CD4-positive, CD25-positive, alpha-beta regulatory T cell (primary cell): ENCODE measurements around the gene DDX43. TPM values are rescaled to one million over a fixed set of nuclear protein-coding genes. Genes with fewer than 3 reads are reported as not detected.
"Not testable (repeated sequence)": the region's sequence is repeated elsewhere in the genome, so short reads cannot be mapped to it uniquely, and the experiment has no call there.

Experiments used
- ATAC-seq, 2 donors: fragments of 150-1000 bp; cut with Tn5 transposase; one replicate each; pipeline ENCODE4 v1.10.0; 2021; ENCODE audit warnings: low read depth in 2 of 2, moderate number of reproducible peaks in 2 of 2, moderate library complexity in 1 of 2
- DNase-seq, 3 donors: peaks; one replicate each; pipeline versions ENCODE4 v3.0.0 to v3.0.0-alpha.2; 2012 to 2022; ENCODE audit warnings: mixed read lengths in 1 of 3
- H3K27ac ChIP-seq: one replicate; pipeline ENCODE4 v1.7.0; 2013; ENCODE audit warnings: mild to moderate bottlenecking, low read length; ENCODE audit not compliant: insufficient read depth, poor library complexity, severe bottlenecking
- H3K27me3 ChIP-seq: one replicate; pipeline ENCODE4 v1.7.0; 2013; ENCODE audit warnings: low read length; ENCODE audit not compliant: control insufficient read depth, insufficient read depth
- H3K36me3 ChIP-seq: one replicate; pipeline ENCODE4 v1.7.0; 2013; ENCODE audit warnings: mild to moderate bottlenecking, low read length, moderate library complexity; ENCODE audit not compliant: control insufficient read depth, insufficient read depth
- H3K4me1 ChIP-seq: 2 replicates; pipeline ENCODE4 v1.7.0; 2013; ENCODE audit warnings: mild to moderate bottlenecking, low read length; ENCODE audit not compliant: insufficient read depth, control insufficient read depth, poor library complexity, severe bottlenecking
- H3K4me3 ChIP-seq: one replicate; pipeline ENCODE4 v1.7.0; 2013; ENCODE audit warnings: low read depth, mild to moderate bottlenecking, low read length, moderate library complexity
- H3K9me3 ChIP-seq, 2 experiments: 1 replicate in 1 of 2; 2 replicates in 1 of 2; pipeline ENCODE4 v1.7.0; 2013; ENCODE audit warnings: low read length in 2 of 2, mild to moderate bottlenecking in 1 of 2, moderate library complexity in 1 of 2; ENCODE audit not compliant: control insufficient read depth in 2 of 2
- H3K27ac Mint-ChIP-seq, 3 donors: one replicate each; pipeline ENCODE4 v1.8.0; 2020 to 2022; ENCODE audit warnings: mild to moderate bottlenecking in 3 of 3, mixed read lengths in 3 of 3, moderate library complexity in 2 of 3
- H3K27me3 Mint-ChIP-seq: one replicate; pipeline ENCODE4 v1.8.0; 2022; ENCODE audit warnings: mild to moderate bottlenecking, mixed read lengths
- H3K36me3 Mint-ChIP-seq: one replicate; pipeline ENCODE4 v1.8.0; 2020; ENCODE audit warnings: mixed read lengths
- H3K4me1 Mint-ChIP-seq, 4 donors: one replicate each; pipeline ENCODE4 v1.8.0; 2020 to 2022; ENCODE audit warnings: mixed read lengths in 4 of 4, mild to moderate bottlenecking in 1 of 4
- H3K4me3 Mint-ChIP-seq, 4 donors: one replicate each; pipeline ENCODE4 v1.8.0; 2020 to 2022; ENCODE audit warnings: mild to moderate bottlenecking in 4 of 4, mixed read lengths in 4 of 4, moderate library complexity in 3 of 4
- H3K9me3 Mint-ChIP-seq, 7 donors: one replicate each; pipeline ENCODE4 v1.8.0; 2020 to 2022; ENCODE audit warnings: mixed read lengths in 7 of 7, mild to moderate bottlenecking in 3 of 7, moderate library complexity in 2 of 7
- polyA plus RNA-seq, 4 donors: library from polyadenylated mRNA; unstranded; fragments of 300-500 nt; fragmentation: Illumina TruSeq; gene quantifications; one replicate each; pipeline ENCODE4 v1.2.3, GENCODE V29; 2021
- total RNA-seq: library from RNA; stranded (reverse); gene quantifications from one replicate; pipeline ENCODE4 v1.2.3, GENCODE V29; 2022

The DDX43 gene
- total and polyA plus RNA-seq, 5 donors from 2014 or later = 0.59 to 3.6 (median 1.4) TPM

DNA sequence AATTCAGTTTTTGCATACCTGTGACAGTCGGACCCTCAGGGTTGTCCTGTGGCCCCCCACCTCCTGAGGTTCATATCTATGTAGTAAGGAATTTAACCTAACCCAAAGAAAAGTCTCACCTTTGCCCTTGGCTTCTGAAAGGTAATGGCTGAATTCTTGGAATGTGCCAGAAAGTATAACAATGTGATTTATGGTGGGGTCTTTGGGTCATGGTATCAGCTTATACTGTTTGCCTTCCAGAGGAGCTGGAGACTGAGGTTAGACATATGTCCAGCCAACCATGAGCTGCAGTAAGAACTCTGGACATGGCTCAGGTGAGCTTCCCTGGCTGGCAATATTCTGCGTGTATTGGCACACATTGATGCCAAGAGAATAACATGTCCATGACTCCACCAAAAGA is 26.9 kb downstream of the DDX43 start:
- H3K36me3 ChIP-seq = peaks cover 14% of the 10 kb centered on the region
- DNase-seq (no peak), ATAC-seq (no peak)
- H3K4me1 ChIP-seq = peaks cover 24% of the 10 kb centered on the region
- no peaks in the 10 kb centered on the region for H3K27me3 ChIP-seq
- peak overlapping the region; percentile 86 for H3K27ac ChIP-seq
- Mint-ChIP-seq H3K27me3 (no peaks in the 10 kb centered on the region), H3K4me3 (peak overlapping the region in 2 of 4 donors; percentile 46 to 70), H3K9me3 (no peaks in the 10 kb centered on the region), H3K36me3 (peaks cover 19% of the 10 kb centered on the region), H3K27ac (peak overlapping the region; percentile 90 to 98 (median 92)), H3K4me1 (peaks cover 0 to 32% (median 20%) of the 10 kb centered on the region in 4 donors)
- H3K9me3 ChIP-seq = no peaks in the 10 kb centered on the region
- peak overlapping the region; percentile 71 for H3K4me3 ChIP-seq

DNA sequence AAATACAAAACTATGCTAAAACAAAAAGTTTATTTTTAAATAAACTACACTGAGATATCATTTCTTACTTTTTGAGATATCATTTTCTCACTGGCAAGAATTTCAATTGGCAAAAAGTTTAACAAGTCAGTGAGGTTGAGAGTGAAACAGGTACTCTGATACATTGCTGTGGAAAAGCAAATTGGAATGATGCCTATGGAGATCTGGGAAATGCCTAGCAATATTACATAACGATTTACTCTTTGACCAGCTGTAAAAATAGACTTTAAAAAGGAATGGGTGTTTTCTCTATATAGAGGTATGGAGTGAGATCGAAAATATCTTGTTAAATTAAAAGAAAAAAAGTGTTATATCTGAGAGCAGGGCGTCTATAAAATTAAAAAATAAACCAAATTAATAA is 40.6 kb downstream of the DDX43 start:
- no peak for DNase-seq
- Histone ChIP-seq H3K36me3 (peaks cover 50% of the 10 kb centered on the region), H3K27me3 (no peaks in the 10 kb centered on the region), H3K9me3 (no peaks in the 10 kb centered on the region), H3K27ac (no peak overlapping the region), H3K4me1 (no peaks in the 10 kb centered on the region), H3K4me3 (no peak overlapping the region)
- Mint-ChIP-seq H3K4me1 (peaks cover 6 to 21% (median 15%) of the 10 kb centered on the region in 4 donors), H3K27ac (no peak overlapping the region), H3K4me3 (no peak overlapping the region), H3K27me3 (no peaks in the 10 kb centered on the region), H3K9me3 (no peaks in the 10 kb centered on the region), H3K36me3 (peaks cover 30% of the 10 kb centered on the region)
- ATAC-seq = no peak

DNA sequence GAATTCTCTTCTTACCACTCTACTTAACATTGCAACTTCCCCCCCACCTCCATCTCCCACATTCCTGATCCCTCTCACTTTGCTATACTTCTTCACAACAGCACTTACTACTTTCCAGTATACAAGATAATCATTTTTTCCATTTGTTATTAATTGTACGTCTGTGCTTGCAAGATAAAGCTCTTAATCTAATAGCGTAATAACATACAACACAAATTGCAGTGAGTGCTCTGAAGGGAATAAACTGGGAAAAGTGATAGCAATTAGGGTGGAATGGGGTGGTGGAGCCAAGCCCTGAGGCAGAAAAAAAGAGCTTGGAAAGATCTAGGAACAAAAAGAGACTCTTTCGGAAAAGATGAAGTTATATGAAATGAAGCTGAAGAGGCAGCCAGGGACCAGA is 48.9 kb downstream of the DDX43 start:
- no peak for DNase-seq
- no peak overlapping the region for H3K27ac ChIP-seq
- H3K36me3 ChIP-seq = peaks cover 43% of the 10 kb centered on the region
- ATAC-seq = no peak
- H3K36me3 Mint-ChIP-seq = peaks cover 45% of the 10 kb centered on the region
- no peaks in the 10 kb centered on the region for H3K27me3 ChIP-seq
- H3K4me3 Mint-ChIP-seq = peak overlapping the region in 1 of 4 donors; percentile 34
- H3K27ac Mint-ChIP-seq = peak overlapping the region in 2 of 3 donors; percentile 64 to 76
- H3K4me1 ChIP-seq = peaks cover 18% of the 10 kb centered on the region
- H3K4me1 Mint-ChIP-seq = peaks cover 25 to 54% (median 42%) of the 10 kb centered on the region in 4 donors
- no peaks in the 10 kb centered on the region for H3K9me3 ChIP-seq
- H3K9me3 Mint-ChIP-seq = peaks cover 0 to 1% (median 0%) of the 10 kb centered on the region in 7 donors
- no peak overlapping the region for H3K4me3 ChIP-seq
- H3K27me3 Mint-ChIP-seq = no peaks in the 10 kb centered on the region

DNA sequence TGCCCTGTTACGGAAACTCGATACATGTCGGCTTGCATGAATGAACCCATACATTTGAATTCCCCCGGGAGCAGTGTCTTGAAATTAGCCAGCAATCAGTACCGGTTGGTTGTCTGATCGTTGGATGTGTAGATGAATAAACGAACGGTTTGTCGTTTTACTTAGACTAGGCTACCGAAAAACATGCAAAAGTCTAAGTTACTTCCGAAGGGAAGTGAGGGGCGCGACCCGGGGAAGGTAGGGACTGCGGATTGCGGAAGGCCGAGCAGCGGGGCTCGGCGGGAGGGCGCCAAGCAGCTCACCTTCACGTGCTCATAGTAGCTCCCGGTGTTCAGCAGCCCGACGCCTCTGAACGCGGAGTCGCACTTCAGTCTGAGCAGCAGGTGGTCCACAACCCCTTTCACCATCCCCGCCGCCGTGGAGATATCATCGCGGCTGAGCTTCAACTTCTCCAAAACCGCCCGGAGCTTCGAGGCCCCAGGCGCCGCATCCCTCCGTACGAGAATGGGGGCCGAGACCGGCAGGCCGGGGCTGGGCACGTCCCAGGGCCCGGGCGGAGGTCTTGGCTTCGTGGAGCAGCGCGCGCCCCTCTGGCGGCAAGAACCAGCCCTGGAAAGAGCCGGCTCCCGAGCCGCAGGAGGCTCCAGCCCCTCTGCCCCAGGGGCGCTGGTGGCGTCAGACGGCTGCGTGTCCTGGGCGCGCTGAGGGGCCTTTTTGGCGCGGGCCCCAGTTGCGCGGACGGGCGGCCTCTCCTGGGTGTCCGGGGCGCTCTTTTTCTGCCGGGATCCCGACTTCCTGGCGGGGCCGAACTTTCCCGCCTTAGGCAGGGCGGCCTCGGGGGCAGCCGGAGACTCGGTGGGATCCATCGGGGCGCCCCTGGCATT is 56.8 kb downstream of the DDX43 start:
- H3K4me3 Mint-ChIP-seq = peak overlapping the region; percentile 92 to 100 (median 94)
- Histone ChIP-seq H3K4me3 (peak overlapping the region; percentile 99), H3K4me1 (peaks cover 39% of the 10 kb centered on the region), H3K9me3 (no peaks in the 10 kb centered on the region), H3K36me3 (no peaks in the 10 kb centered on the region), H3K27ac (peak overlapping the region; percentile 87), H3K27me3 (no peaks in the 10 kb centered on the region)
- peaks cover 0 to 5% (median 0%) of the 10 kb centered on the region in 7 donors for H3K9me3 Mint-ChIP-seq
- peaks cover 13 to 51% (median 29%) of the 10 kb centered on the region in 4 donors for H3K4me1 Mint-ChIP-seq
- H3K36me3 Mint-ChIP-seq = peaks cover 4% of the 10 kb centered on the region
- peak; percentile 62 to 63 for ATAC-seq
- peak overlapping the region; percentile 90 to 92 (median 91) for H3K27ac Mint-ChIP-seq
- DNase-seq = peak; percentile 31 to 75 (median 48)
- no peaks in the 10 kb centered on the region for H3K27me3 Mint-ChIP-seq

DNA sequence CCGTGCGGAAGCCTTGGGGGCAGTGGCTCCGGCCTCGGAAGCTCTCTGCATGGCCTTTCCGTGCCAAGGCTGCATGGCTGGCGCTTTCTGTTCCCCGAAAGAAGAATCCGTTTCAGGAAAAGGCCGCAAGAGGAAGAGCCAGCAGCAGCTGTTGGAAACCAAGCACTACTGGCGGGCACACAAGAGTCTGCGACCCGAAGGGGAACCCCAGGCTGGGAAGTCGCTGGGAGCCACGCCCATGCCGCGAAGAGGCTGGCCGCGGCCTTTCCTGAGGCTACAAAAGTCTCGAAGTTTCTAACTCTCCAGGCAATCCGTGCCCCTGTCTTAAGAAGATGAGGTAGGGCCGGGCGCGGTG is 57.5 kb downstream of the DDX43 start, which contains the start of gene CGAS:
Gene CGAS, minus strand, starts transcription at position 191 of the 355 bp plus-strand sequence. Its CDS starts 116 bp downstream, at position 75.
- peaks cover 39% of the 10 kb centered on the region for H3K4me1 ChIP-seq
- H3K36me3 ChIP-seq = no peaks in the 10 kb centered on the region
- Mint-ChIP-seq H3K27ac (peak within 1 kb of the TSS; percentile 90 to 92 (median 91)), H3K27me3 (no peaks in the 10 kb centered on the region), H3K4me3 (peak within 1 kb of the TSS; percentile 92 to 100 (median 94)), H3K4me1 (peaks cover 13 to 54% (median 29%) of the 10 kb centered on the region in 4 donors), H3K9me3 (peaks cover 0 to 5% (median 0%) of the 10 kb centered on the region in 7 donors), H3K36me3 (peaks cover 4% of the 10 kb centered on the region)
- H3K27me3 ChIP-seq = no peaks in the 10 kb centered on the region
- H3K4me3 ChIP-seq = peak within 1 kb of the TSS; percentile 99
- peak; percentile 59 to 84 (median 66) for DNase-seq
- peak within 1 kb of the TSS; percentile 87 for H3K27ac ChIP-seq
- peak; percentile 68 to 76 for ATAC-seq
- H3K9me3 ChIP-seq = no peaks in the 10 kb centered on the region

DNA sequence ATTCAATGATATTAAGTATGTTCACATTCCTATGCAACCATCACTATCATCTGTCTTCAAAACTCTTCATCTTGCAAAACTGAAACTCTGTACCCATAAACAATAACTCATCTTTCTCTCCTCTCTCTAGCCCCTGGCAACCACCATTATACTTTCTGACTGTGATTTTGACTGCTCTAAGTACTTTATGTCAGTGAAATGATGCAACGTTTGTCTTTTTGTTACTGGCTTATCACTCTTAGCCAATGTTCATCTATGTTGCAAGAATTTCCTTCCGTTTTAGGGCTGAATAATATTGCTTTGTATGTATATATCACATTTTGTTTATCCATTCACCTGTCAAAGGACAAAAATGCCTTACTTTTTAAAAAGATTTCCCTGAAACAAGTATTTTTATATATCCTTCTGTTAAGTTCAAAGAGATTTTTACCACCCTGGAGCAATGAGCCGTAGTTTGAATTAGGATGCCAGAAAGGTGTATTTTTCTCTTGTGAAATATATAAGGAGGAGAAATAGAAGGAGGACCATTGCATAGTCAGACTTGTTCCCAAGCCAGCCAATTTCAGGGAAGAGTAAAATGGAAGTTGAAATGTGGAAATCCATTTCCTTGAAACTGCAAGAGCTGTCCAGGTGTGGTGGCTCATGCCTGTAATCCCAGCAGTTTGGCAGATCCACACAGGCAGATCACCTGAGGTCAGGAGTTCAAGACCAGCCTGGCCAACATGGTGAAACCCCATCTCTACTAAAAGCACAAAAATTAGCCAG is 61.4 kb downstream of the DDX43 start:
- no peaks in the 10 kb centered on the region for H3K9me3 ChIP-seq
- ATAC-seq (no peak), DNase-seq (peak in 1 of 3 donors; percentile 59)
- Mint-ChIP-seq H3K27ac (peak overlapping the region in 2 of 3 donors; percentile 44 to 89), H3K9me3 (no peaks in the 10 kb centered on the region), H3K27me3 (no peaks in the 10 kb centered on the region), H3K4me1 (peaks cover 13 to 46% (median 31%) of the 10 kb centered on the region in 4 donors), H3K4me3 (peak overlapping the region; percentile 1 to 73 (median 36)), H3K36me3 (no peaks in the 10 kb centered on the region)
- peak overlapping the region; percentile 34 for H3K4me3 ChIP-seq
- peak overlapping the region; percentile 57 for H3K27ac ChIP-seq
- H3K36me3 ChIP-seq = no peaks in the 10 kb centered on the region
- peaks cover 42% of the 10 kb centered on the region for H3K4me1 ChIP-seq
- H3K27me3 ChIP-seq = no peaks in the 10 kb centered on the region

DNA sequence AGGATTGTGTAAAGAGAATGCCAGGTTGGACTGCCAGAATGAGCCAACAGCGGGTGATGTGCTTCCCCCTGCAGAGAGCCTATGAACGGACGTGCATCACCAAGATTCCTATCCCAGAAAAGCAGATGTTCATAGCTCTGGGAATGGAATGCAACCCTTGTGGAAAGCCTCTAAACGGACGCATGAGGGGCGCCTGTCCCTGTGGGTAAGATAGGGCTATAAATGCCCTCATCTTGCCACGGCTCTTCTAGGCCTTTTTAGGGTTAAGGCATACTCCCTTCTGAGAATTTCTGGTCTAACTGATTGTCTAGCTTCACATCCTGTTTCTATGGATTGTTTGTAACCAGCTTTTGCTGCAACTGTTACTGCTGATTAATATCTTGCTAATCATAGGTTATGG is 64.8 kb downstream of the DDX43 start:
- Histone ChIP-seq H3K4me3 (peak overlapping the region; percentile 19), H3K4me1 (peaks cover 52% of the 10 kb centered on the region)
- H3K27me3 ChIP-seq, H3K36me3 ChIP-seq, H3K27ac ChIP-seq, H3K9me3 ChIP-seq, H3K27me3 Mint-ChIP-seq, H3K9me3 Mint-ChIP-seq, H3K36me3 Mint-ChIP-seq, ATAC-seq: not testable (repeated sequence)
- H3K4me3 Mint-ChIP-seq = peak overlapping the region; percentile 95 to 99 (median 97)
- peak overlapping the region; percentile 92 to 98 (median 96) for H3K27ac Mint-ChIP-seq
- H3K4me1 Mint-ChIP-seq = peaks cover 18 to 60% (median 43%) of the 10 kb centered on the region in 4 donors
- DNase-seq = peak in 1 of 3 donors; percentile 52
